Right lobe of liver (tissue), 6 donors: ENCODE measurements around the gene NTHL1. TPM values are rescaled to one million over a fixed set of nuclear protein-coding genes. Genes with fewer than 3 reads are reported as not detected.

ENCODE experiments used
- ATAC-seq, 4 donors: fragments of 200-7000 bp; cut with Tn5 transposase; one replicate each; pipeline ENCODE4 v1.9.1; 2020; ENCODE audit warnings: mild to moderate bottlenecking in 4 of 4, moderate library complexity in 4 of 4
- DNase-seq, 3 donors: peaks; one replicate each; pipeline ENCODE4 v3.0.0-alpha.2; 2020
- H3K27ac ChIP-seq, 3 donors: fragments of 200-600 bp; one replicate each; pipeline ENCODE4 v1.8.0; 2022
- H3K27me3 ChIP-seq, 2 donors: fragments of 200-600 bp; one replicate each; pipeline ENCODE4 v1.8.0; 2022
- H3K36me3 ChIP-seq, 4 donors: fragments of 200-600 bp; sonication (generic) in 1 of 4; one replicate each; pipeline versions ENCODE4 v1.5.1 to v1.8.0; 2017 to 2022; ENCODE audit warnings: control low read depth in 1 of 4
- H3K4me1 ChIP-seq, 4 donors: fragments of 200-600 bp; sonication (generic) in 1 of 4; one replicate each; pipeline versions ENCODE4 v1.5.1 to v1.8.0; 2017 to 2022; ENCODE audit warnings: control low read depth in 1 of 4
- H3K4me3 ChIP-seq, 3 donors: fragments of 200-600 bp; one replicate each; pipeline ENCODE4 v1.8.0; 2022
- H3K9me3 ChIP-seq, 4 donors: fragments of 200-600 bp; sonication (generic) in 1 of 4; one replicate each; pipeline versions ENCODE4 v1.5.1 to v1.8.0; 2017 to 2022; ENCODE audit warnings: control low read depth in 1 of 4
- CTCF ChIP-seq, 4 donors: fragments of 200-600 bp in 3 of 4; fragments of 450-650 bp in 1 of 4; IDR thresholded peaks; one replicate each; pipeline versions ENCODE4 v1.5.1 to v1.8.0; 2016 to 2022; ENCODE audit warnings: antibody characterized with exemption in 4 of 4, mild to moderate bottlenecking in 2 of 4
- POLR2A ChIP-seq: fragments of 450-650 bp; IDR thresholded peaks from one replicate; pipeline ENCODE4 v1.6.1; 2017; ENCODE audit warnings: antibody characterized with exemption, mild to moderate bottlenecking
- WGBS: methylation state at CpG from one replicate; pipeline ENCODE4 v1.1.6; 2018; ENCODE audit warnings: low coverage, low lambda C conversion rate; ENCODE audit not compliant: insufficient coverage; ENCODE audit errors: missing lambda C conversion rate; 5-methylcytosine and 5-hydroxymethylcytosine counted together
- intact Hi-C, 2 donors: fragments of 100-400 bp; cut with DNase I; formaldehyde crosslinking; loops; one replicate each; pipeline versions ENCODE4 v1.11.2 to v1.14.1; 2022
- total RNA-seq, 6 experiments: library from RNA; depleted of rRNA in 2 of 6; stranded (reverse); fragments of >200 nt in 2 of 6; fragmentation: NEBNext Ultra II Directional in 3 of 6; extraction: Animal tissue kit (Norgen Biotek cat#: 25700) in 3 of 6; gene quantifications; one replicate each; pipeline versions ENCODE4 v1.1.0 to v1.2.4, GENCODE V29; 2016 to 2023
- donor health status: DM: no; HTN: yes; CAD: no.
- donor health status: DM: no; HTN: no; CAD: no.
- donor health status: DM: no; HTN: no; CAD: no.
- donor health status: DM: no; HTN: yes; CAD: no.
- donor health status: DM: no; HTN: yes; CAD: no.

NTHL1 gene
- total RNA-seq, 6 experiments from 2014 or later, result 12.0 to 127 (median 42.6) TPM

- Histone ChIP-seq H3K27ac (peak overlapping the region in 2 of 3 donors; percentile 86 to 96), H3K27me3 (no peaks in the 10 kb centered on the region), H3K36me3 (peaks cover 0 to 4% (median 1%) of the 10 kb centered on the region in 4 donors), H3K4me3 (no peak overlapping the region), H3K9me3 (no peaks in the 10 kb centered on the region), H3K4me1 (peaks cover 1 to 47% (median 24%) of the 10 kb centered on the region in 4 donors)
- intact Hi-C loops, result no loop called here
- TF ChIP-seq CTCF (IDR thresholded peaks at IDR 0.05), result no peak
- TF ChIP-seq POLR2A, result no peak
- DNase-seq (peak in 2 of 3 donors; percentile 87 to 90), ATAC-seq (peak in 2 of 4 donors; percentile 4 to 11)
- WGBS, result 31% methylated on average over 6 of the region's 22 CpGs
These were observed 5.3 kb downstream of the NTHL1 start for GRCh38 chr16:2042171-2042985.

DNA sequence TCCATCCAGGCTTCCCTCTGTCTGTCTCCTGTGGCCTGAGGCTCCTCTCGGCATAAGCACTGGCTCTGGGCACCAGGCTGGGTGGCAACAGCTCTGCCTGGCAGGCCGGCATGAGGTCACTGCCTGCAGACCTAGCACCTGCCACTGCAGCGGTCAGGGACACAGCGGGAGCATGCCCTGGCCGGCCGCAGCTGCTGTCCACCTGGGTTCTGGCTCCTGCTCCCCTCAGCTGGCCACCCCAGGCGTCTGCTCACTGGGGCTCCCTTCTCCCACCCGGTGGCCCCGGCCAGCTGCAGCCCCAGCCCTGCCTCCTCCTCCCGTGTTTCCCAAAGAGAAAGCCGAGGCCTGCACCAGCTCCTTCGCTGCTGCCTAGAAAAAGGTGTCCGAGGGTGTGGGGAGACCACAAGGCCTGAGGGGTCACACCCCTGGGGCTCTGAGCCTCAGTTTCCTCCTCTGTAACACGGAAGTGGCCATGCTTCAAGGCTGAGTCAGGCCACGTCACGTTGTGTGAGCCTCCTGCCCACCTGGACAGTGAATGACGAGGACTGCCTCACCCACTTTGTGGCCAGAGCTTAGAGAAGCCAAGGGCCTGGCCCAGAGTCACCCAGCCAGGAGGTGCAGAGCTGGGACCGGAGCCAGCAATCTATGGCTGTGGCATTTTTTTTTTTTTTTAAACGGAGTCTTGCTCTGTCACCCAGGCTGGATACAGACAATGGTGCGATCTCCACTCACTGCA is 6.7 kb downstream of the NTHL1 start:
- peak overlapping the region in 2 of 3 donors; percentile 74 to 81 for H3K4me3 ChIP-seq
- TF ChIP-seq CTCF (IDR thresholded peaks at IDR 0.05) (no peak), POLR2A (peak; percentile 32)
- ATAC-seq (peak; percentile 42 to 58 (median 54)), DNase-seq (peak; percentile 83 to 92 (median 90))
- peaks cover 1 to 45% (median 20%) of the 10 kb centered on the region in 4 donors for H3K4me1 ChIP-seq
- peaks cover 0 to 6% (median 3%) of the 10 kb centered on the region in 4 donors for H3K36me3 ChIP-seq
- H3K27ac ChIP-seq, result peak overlapping the region; percentile 69 to 96 (median 86)
- WGBS, result 18% methylated on average over 2 of the region's 20 CpGs
- H3K27me3 ChIP-seq, result no peaks in the 10 kb centered on the region
- intact Hi-C loops, result no loop called here
- H3K9me3 ChIP-seq, result no peaks in the 10 kb centered on the region

- intact Hi-C loops, result no loop called here
- H3K4me1 ChIP-seq, result peaks cover 1 to 49% (median 20%) of the 10 kb centered on the region in 4 donors
- WGBS, result 24% methylated on average over 3 of the region's 24 CpGs
- no peaks in the 10 kb centered on the region for H3K27me3 ChIP-seq
- peaks cover 0 to 6% (median 3%) of the 10 kb centered on the region in 4 donors for H3K36me3 ChIP-seq
- peak overlapping the region in 2 of 3 donors; percentile 74 to 81 for H3K4me3 ChIP-seq
- TF ChIP-seq POLR2A, result no peak
- TF ChIP-seq CTCF (IDR thresholded peaks at IDR 0.05), result no peak
- DNase-seq (peak; percentile 52 to 95 (median 94)), ATAC-seq (peak; percentile 3 to 53 (median 44))
- H3K9me3 ChIP-seq, result no peaks in the 10 kb centered on the region
- H3K27ac ChIP-seq, result peak overlapping the region; percentile 69 to 96 (median 86)
These were observed 7.4 kb downstream of the NTHL1 start for GRCh38 chr16:2040041-2040786.
